HepG2 (cell line): ENCODE data around the gene RNASE8. TPM values are rescaled to one million over a fixed set of nuclear protein-coding genes. Genes with fewer than 3 reads are reported as not detected.
A peak's percentile ranks its signal among the peaks of the same experiment; 100 is the strongest.

Experiments
- ATF6 ChIP-seq: sonication (generic); formaldehyde crosslinking; conservative IDR thresholded peaks from 2 replicates; pipeline ENCODE4 v1.4.0; 2020; ENCODE audit warnings: missing genetic modification reagents
- CCAR2 ChIP-seq: fragments of 200-400 bp; formaldehyde crosslinking; optimal IDR thresholded peaks from 2 replicates; pipeline ENCODE3; 2018; ENCODE audit warnings: low read depth, mild to moderate bottlenecking, low read length, moderate library complexity
- CEBPB ChIP-seq: IDR thresholded peaks from 2 replicates; pipeline ENCODE4 v1.6.1; 2011; ENCODE audit warnings: low read depth, low read length, improper control_type of control experiment, borderline replicate concordance
- CREBL2 ChIP-seq: sonication (generic); formaldehyde crosslinking; IDR thresholded peaks from 2 replicates; pipeline ENCODE4 v1.8.1; 2023; ENCODE audit warnings: missing genetic modification reagents, mild to moderate bottlenecking, borderline replicate concordance
- FOSL1 ChIP-seq: sonication (generic); formaldehyde crosslinking; IDR thresholded peaks from 2 replicates; pipeline ENCODE4 v1.9.0; 2021; ENCODE audit warnings: missing genetic modification reagents, borderline replicate concordance
- FOXM1 ChIP-seq: sonication (generic); formaldehyde crosslinking; IDR thresholded peaks from 2 replicates; pipeline ENCODE4 v1.5.0; 2020; ENCODE audit warnings: missing genetic modification reagents
- GRHL1 ChIP-seq: sonication (generic); formaldehyde crosslinking; conservative IDR thresholded peaks from 2 replicates; pipeline ENCODE4 v1.8.0; 2022; ENCODE audit warnings: missing genetic modification reagents
- HIC2 ChIP-seq: sonication (generic); formaldehyde crosslinking; IDR thresholded peaks from 2 replicates; pipeline ENCODE4 v1.9.0; 2022; ENCODE audit warnings: low read depth, missing genetic modification reagents
- ISL2 ChIP-seq: sonication (generic); formaldehyde crosslinking; IDR thresholded peaks from 2 replicates; pipeline ENCODE4 v1.5.0; 2020; ENCODE audit warnings: missing genetic modification reagents
- NFE2L1 ChIP-seq: sonication (generic); formaldehyde crosslinking; IDR thresholded peaks from 2 replicates; pipeline ENCODE4 v1.4.0; 2020; ENCODE audit warnings: missing genetic modification reagents, mild to moderate bottlenecking, borderline replicate concordance
- SKIL ChIP-seq: sonication (generic); formaldehyde crosslinking; IDR thresholded peaks from 2 replicates; pipeline ENCODE4 v1.8.0; 2022; ENCODE audit warnings: missing genetic modification reagents, mild to moderate bottlenecking, moderate library complexity, borderline replicate concordance
- THAP8 ChIP-seq: sonication (generic); formaldehyde crosslinking; IDR thresholded peaks from 2 replicates; pipeline ENCODE4 v1.5.1; 2020; ENCODE audit warnings: missing genetic modification reagents, mild to moderate bottlenecking, borderline replicate concordance
- ZGPAT ChIP-seq: IDR thresholded peaks from 2 replicates; pipeline ENCODE4 v1.6.1; 2016; ENCODE audit warnings: mild to moderate bottlenecking
- ZNF547 ChIP-seq: sonication (generic); formaldehyde crosslinking; IDR thresholded peaks from 2 replicates; pipeline ENCODE4 v1.5.1; 2020; ENCODE audit warnings: mild to moderate bottlenecking, missing genetic modification reagents
- ZNF558 ChIP-seq: sonication (generic); formaldehyde crosslinking; IDR thresholded peaks from 2 replicates; pipeline ENCODE4 v1.9.0; 2022; ENCODE audit warnings: mild to moderate bottlenecking, missing genetic modification reagents, borderline replicate concordance
- ZNF572 ChIP-seq: sonication (generic); formaldehyde crosslinking; IDR thresholded peaks from 2 replicates; pipeline ENCODE4 v1.5.1; 2020; ENCODE audit warnings: mild to moderate bottlenecking, missing genetic modification reagents
- ZNF672 ChIP-seq: sonication (generic); formaldehyde crosslinking; IDR thresholded peaks from 2 replicates; pipeline ENCODE4 v1.8.1; 2022; ENCODE audit warnings: missing genetic modification reagents
- polyA plus RNA-seq, 8 experiments: library from polyadenylated mRNA; depleted of rRNA in 3 of 8; stranded (reverse) in 7 of 8; unstranded in 1 of 8; fragments of >200 nt; fragmentation: Illumina TruSeq in 4 of 8; extraction: Trizol in 4 of 8; gene quantifications; 2 replicates each; pipeline versions ENCODE4 v1.2.1 to v1.2.3, GENCODE V29; 2011 to 2016; ENCODE audit warnings: low read depth in 4 of 8, missing spikeins in 1 of 8, mixed read lengths in 1 of 8; ENCODE audit not compliant: insufficient read depth in 1 of 8
- total RNA-seq, 5 experiments: library from RNA; depleted of rRNA; stranded (reverse); fragments of >200 nt; fragmentation: Illumina TruSeq; extraction: Trizol; gene quantifications; 2 replicates each; pipeline ENCODE4 v1.2.3, GENCODE V29; 2016; ENCODE audit warnings: low read depth in 1 of 5

The RNASE8 gene
- total and polyA plus RNA-seq, 2 of the 13 experiments (the other 11 are each of a cell fraction or from before 2014, with no cell fraction given), result not detected

GRCh38 chr14:21106498-21107282 lies 49.1 kb downstream of the RNASE8 start (continued):
- no peak for TF ChIP-seq NFE2L1 (CRISPR knock-in tag)
- TF ChIP-seq THAP8 (CRISPR knock-in tag), result no peak
- 0 out of 2 replicates have a peak, but pooled peaks have one; percentile 81 for TF ChIP-seq ATF6 (CRISPR knock-in tag)
- no peak for TF ChIP-seq ZNF572 (CRISPR knock-in tag)
- TF ChIP-seq CREBL2 (CRISPR knock-in tag), result no peak
- TF ChIP-seq ZGPAT (CRISPR knock-in tag), result peak; percentile 68
- TF ChIP-seq GRHL1 (CRISPR knock-in tag), result no peak
- no peak for TF ChIP-seq ISL2 (CRISPR knock-in tag)
- TF ChIP-seq ZNF547 (CRISPR knock-in tag), result no peak
- no peak for TF ChIP-seq CCAR2
- no peak for TF ChIP-seq SKIL (CRISPR knock-in tag)
- no peak for TF ChIP-seq ZNF672 (CRISPR knock-in tag)
- no peak for TF ChIP-seq ZNF558 (CRISPR knock-in tag)
- TF ChIP-seq CEBPB, result no peak
- no peak for TF ChIP-seq FOXM1 (CRISPR knock-in tag)
- no peak for TF ChIP-seq HIC2 (CRISPR knock-in tag)
- no peak for TF ChIP-seq FOSL1 (CRISPR knock-in tag)
